Measurements from ENCODE around the gene C6orf132.
"Not testable (repeated sequence)": the region's sequence is repeated elsewhere in the genome, so short reads cannot be mapped to it uniquely, and the experiment has no call there.

Gene C6orf132

DNA sequence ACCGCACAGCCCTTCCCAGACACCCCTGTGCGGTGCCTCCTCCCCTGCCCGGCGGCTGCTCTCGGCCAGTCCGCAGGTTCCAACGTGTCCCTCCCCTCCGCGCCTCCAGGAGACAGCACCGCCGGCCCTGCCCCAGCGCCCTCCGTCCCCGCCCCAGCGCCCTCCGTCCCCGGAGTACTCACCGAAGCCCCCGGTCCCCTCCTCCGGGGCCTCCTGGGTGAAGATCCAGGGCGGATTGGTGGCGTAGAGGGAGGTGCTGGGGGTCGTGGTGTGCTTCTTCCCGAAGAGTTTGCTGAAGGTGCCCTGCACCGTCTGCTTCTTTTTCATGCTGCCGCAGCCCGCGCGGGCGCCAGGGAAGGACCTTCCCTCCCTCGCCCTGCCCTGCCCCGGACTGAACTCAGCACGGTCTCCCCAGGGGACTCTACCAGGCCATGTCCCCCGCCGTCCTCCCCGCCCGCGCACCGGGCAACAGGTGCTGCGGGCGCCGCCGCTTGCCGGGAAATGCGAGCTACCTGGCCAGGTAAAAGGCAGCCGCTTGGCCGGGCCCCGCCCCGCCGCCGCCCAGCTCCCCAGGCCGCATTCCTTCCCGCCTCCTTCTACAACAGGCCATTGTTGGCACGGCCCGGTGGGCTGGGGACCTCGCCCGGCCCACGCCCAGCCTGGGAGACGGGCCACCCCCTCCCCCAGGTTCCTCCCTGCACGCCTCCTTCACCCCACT, at the start of gene C6orf132:
Gene C6orf132 (minus strand): TSS at position 503 of the 718 bp plus-strand sequence. CDS start 176 bp downstream, at position 327.
- DNase-seq (ENCODE audit: low read depth in 1 of 2, low spot score in 1 of 2) = no peak

DNA sequence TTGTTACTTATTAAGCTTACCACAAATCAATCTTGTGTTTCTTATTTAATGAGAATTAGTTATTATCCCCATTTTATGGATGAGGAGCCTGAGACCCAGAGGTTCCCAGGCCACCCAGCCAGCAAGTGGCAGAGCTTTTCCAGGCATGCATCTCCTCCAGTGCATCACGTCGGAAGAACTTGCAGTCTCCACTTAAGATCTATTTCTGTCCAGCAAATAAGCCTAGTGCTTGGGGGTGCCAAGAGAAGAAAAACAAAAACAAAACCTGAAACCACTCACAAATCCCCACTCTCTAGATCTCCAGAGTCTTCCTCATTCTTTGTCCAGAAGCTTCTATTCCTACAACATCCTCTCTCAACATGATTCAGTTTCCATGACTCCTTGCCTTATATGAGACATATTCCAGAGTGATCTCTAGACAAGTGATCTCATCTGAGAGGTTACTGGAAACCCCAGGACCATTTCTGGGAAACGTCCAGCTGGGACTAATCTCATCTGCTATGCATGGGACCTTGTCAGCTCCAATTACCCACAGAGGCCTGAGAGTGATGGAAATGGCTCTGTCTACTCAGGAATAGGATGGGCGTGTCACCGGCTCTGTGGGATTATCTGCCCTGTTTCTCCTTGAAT, 48.2 kb upstream of the C6orf132 start:
- no peak for DNase-seq (ENCODE audit: low read depth in 1 of 2, low spot score in 1 of 2)

DNA sequence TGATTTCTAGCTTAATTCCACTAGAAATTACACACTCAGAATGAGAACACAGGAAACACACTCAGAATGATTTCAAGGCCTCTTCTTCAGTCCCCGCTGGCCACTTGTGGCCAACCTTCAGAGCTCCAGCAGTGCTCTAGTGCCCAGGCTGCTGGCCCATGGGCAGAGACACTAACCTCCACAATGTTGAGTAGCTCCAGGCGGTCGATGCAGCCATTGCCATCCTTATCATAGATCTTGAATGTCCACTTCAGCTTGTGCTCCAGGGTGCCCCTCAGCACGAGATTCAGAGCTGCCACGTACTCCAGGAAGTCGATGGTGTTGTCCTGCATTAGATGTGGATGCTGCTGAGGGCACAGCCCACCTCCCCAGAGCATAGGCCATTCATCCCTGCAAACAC, 46.0 kb upstream of the C6orf132 start:
- no peak for DNase-seq (ENCODE audit: low read depth in 1 of 2, low spot score in 1 of 2)

GRCh38 chr6:42185597-42185996, 43.2 kb upstream of the C6orf132 start:
- no peak for DNase-seq (ENCODE audit: low read depth in 1 of 2, low spot score in 1 of 2)

DNA sequence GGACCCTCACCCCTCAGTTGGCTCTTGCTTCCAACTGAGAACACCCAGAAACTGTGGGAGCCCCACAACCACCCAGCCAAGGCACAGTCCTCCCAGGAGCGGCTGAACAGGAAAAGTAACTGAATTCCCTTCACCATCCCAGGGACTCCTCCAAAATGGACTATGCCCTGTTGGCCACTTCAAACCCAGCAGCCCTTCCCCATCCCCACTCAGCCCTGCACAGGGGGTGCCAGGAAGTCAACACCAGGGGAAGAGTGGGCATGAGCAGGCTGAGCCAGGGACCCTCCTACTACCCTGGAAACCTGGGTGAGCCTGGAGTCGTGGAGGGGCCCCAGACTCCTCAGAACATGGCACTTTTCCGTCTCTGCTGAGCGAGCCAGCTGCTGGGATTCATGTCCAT, 42.1 kb upstream of the C6orf132 start:
- no peak for DNase-seq (ENCODE audit: low read depth in 1 of 2, low spot score in 1 of 2)

GRCh38 chr6:42182101-42182500, 39.7 kb upstream of the C6orf132 start:
- DNase-seq (ENCODE audit: low read depth in 1 of 2, low spot score in 1 of 2) = no peak

DNA sequence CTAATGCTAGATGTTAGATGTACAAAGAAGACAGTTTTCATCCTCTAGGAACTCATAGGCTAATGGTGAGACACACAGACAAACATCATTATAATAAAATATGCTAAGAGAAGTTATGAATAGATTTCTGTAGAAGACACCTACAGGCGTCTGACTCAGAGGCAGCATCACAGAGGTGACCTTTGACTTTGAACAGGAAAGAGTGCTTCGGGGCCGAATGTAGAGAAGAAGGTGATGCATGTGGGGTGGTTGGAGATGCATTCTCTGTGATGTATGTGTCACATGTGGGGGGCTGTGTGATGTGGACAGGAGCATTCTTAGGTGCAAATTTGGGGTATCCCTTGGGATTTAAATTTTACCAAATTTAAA, 37.5 kb upstream of the C6orf132 start:
- DNase-seq (ENCODE audit: low read depth in 1 of 2, low spot score in 1 of 2) = no peak

GRCh38 chr6:42179261-42179944, 37.0 kb upstream of the C6orf132 start:
- no peak for DNase-seq (ENCODE audit: low read depth in 1 of 2, low spot score in 1 of 2)

- DNase-seq (ENCODE audit: low read depth in 1 of 2, low spot score in 1 of 2) = no peak
These were observed 35.3 kb upstream of the C6orf132 start for GRCh38 chr6:42177514-42178364.

DNA sequence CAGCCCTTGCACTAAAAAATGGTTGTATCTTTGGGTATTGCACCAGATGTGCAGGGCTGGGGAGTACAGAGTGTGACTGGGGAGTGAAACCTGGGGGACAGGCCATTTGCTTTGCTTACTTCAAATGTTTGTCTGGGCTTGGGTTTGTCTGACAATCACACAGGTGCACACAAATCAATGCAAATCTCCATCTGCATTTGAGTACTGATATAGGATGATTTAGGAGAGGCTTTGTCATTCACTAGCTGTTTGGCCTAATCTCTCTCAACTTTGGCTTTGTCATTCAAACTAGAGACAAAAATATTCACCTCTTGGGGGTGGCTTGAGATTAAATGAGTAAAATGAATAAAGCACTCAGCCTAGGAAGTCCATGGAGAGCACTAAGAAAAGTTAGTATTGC, 34.6 kb upstream of the C6orf132 start:
- DNase-seq (ENCODE audit: low read depth in 1 of 2, low spot score in 1 of 2) = no peak

DNA sequence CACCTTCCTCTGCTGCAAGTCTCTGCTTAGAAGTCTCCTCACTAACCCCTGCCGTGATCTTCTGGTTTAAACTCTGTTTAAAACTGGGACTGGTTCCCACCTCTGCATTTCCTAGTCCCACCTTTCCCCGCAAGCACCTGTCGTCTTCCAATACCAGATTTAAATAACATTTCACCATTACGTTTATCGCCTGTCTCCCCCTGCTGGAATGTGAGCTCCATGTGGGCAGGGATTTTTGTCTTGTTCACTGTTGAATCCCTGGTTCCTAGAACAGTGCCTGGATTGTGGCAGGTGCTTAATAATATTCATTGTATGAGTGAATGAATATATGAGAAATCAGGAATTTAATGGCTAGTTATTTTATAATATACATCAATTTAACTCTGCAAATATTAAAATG, 33.4 kb upstream of the C6orf132 start:
- DNase-seq (ENCODE audit: low read depth in 1 of 2, low spot score in 1 of 2) = no peak

- DNase-seq (ENCODE audit: low read depth in 1 of 2, low spot score in 1 of 2) = no peak
These were observed 30.7 kb upstream of the C6orf132 start, which contains the start of gene GUCA1A for GRCh38 chr6:42173101-42173500. Gene GUCA1A, plus strand, starts transcription at chr6:42173364. Its CDS starts 250 bp downstream, at chr6:42173614.

GRCh38 chr6:42171813-42172581, 29.6 kb upstream of the C6orf132 start:
- no peak for DNase-seq (ENCODE audit: low read depth in 1 of 2, low spot score in 1 of 2)

- not testable (repeated sequence) for DNase-seq (ENCODE audit: low read depth in 1 of 2, low spot score in 1 of 2)
These were observed 27.4 kb upstream of the C6orf132 start for GRCh38 chr6:42169780-42170179.

DNA sequence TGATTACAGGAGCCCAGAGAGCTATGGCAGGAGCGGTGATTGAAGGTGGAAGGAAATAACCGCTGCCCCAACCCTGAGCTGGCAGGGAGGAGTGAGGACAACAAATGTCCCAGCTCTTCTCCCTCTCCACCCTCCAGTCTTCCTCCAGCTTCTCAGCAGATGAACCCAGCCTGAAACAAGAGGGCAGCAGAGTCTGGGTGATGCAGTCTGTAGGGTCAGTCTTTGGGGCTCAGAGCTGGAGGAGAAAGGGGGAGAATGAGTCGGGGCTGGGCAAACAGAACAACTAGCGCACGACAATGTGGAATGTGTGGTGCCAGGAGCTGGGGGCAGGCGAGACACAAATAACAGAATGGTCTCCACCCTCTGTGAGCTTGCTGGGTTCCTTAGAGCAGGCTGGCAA, 26.2 kb upstream of the C6orf132 start:
- no peak for DNase-seq (ENCODE audit: low read depth in 1 of 2, low spot score in 1 of 2)

DNA sequence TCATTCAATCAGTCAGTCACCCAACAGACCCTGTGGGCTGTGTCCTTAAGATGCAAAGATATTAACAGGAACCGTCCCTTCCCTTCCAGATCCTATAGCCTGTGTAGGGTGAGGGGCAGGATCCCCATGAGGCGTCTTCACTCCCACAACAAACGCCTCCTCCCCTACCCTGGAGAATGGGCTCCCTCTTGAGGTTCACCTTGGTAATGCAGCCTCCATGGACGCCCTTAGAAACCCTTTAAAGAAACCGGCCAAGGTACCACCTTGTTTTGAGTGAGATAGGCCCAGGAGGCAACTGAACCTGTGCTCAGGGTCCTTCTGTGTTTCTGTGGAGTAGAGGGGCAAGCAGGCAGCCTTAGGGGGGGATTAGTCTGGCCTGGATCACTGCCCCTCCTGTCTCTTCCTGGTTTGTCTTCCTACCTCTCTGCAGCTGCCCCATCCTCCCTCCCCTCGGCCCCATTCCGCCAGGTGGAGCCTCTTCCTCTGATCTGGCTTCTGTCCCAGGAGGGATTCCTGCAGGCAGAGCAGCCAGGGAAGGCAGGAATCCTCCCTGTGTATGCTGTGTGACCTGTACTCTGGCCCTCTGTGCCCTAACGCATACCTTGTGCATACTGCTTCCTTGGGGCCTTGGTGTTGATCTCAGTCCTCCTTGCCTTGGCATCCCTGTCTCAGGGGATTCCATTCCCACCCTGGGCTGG, 24.2 kb upstream of the C6orf132 start:
- DNase-seq (ENCODE audit: low read depth in 1 of 2, low spot score in 1 of 2) = peak; percentile 70 to 75

- DNase-seq (ENCODE audit: low read depth in 1 of 2, low spot score in 1 of 2) = no peak
These were observed 22.6 kb upstream of the C6orf132 start for GRCh38 chr6:42165016-42165415.

- no peak for DNase-seq (ENCODE audit: low read depth in 1 of 2, low spot score in 1 of 2)
These were observed 21.6 kb upstream of the C6orf132 start for GRCh38 chr6:42163981-42164380.

- DNase-seq (ENCODE audit: low read depth in 1 of 2, low spot score in 1 of 2) = no peak
These were observed 20.4 kb upstream of the C6orf132 start for GRCh38 chr6:42162812-42163211.

DNA sequence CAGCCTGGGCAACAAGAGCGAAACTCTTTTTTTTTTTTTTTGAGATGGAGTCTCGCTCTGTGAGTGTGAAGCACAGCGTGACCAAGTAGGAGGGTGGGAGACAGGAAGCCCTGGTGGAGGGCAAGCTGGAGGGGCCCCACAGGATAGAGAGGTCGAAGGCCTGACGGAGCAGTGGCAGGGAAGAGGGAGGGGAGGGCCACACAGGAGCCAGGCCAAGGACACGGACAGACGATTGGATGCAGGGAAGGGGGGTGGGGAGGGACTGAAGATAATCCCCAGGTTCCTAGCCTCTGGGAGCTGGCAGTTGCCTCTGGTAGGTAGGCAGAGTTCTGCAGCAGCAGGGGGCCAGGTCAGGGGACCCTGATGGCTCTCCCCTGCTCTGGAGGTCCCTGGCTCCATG, 20.0 kb upstream of the C6orf132 start:
- no peak for DNase-seq (ENCODE audit: low read depth in 1 of 2, low spot score in 1 of 2)
